Urothelium cell line (cell line): ENCODE results near the gene ARHGAP22.
A peak's percentile ranks its signal among the peaks of the same experiment; 100 is the strongest.

Source experiments
- DNase-seq: peaks from one replicate; pipeline ENCODE4 v3.0.0; 2011; ENCODE audit warnings: low spot score, mixed read lengths
- FAIRE-seq: peaks from 2 replicates; lab custom pipeline; 2011; peaks lifted over from hg19 to GRCh38; lab: Jason Lieb, UNC

ARHGAP22 gene

DNA sequence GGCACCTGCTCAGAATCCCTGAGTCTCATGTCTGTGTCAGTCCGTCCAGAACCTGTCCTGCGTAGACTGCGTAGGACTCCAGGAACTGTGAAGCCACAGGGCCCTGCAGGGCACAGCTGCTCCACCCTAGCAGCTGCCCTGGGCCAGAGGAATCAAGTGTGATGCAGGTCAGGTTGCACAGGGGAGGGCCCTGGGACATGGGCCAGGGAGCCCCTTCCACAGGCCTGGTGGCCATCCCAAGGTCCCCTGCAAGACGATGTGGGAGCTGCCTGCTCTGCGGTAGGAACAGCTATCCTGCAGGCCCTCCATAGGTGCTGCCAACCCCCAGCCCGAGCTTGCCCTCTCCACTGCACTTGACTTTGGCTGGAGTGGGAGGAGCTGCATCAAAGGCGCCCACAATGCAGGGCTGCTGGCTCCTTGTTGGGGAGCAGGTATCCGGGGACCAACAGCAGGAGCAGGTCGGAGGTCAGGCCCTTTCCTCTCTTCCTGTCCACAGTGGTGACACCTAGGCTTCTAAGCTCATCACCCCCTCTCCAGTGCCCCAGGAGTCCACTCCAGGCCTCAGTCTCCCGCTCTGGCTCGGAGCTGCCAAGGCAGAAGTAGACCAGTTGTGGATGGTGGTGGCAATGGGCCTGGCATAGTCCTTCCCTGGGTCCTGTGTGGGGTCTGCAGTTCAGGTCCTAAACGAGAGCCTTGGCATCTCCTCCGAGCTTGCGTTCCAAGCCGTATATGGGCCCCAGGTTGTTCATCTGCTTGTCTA, 149.3 kb downstream of the ARHGAP22 start:
- DNase-seq: no peak
- FAIRE-seq: no peak

DNA sequence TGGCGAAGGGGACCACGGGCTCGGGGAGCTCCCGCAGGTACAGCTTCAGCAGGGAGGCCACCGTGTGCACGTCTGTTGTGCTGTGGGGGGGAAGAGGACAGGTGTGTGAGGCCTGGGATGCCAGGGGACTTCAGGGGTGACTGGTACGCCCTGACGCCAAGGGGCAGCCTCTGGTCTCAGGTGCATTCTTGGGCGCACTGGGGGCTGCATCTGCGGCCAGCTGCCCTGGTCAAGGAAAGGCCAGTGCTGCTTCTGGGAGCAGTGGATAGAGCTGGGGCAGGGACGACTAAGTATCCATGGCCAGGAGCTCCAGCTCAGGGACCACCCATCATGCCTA, 149.8 kb downstream of the ARHGAP22 start:
- no peak for FAIRE-seq

DNA sequence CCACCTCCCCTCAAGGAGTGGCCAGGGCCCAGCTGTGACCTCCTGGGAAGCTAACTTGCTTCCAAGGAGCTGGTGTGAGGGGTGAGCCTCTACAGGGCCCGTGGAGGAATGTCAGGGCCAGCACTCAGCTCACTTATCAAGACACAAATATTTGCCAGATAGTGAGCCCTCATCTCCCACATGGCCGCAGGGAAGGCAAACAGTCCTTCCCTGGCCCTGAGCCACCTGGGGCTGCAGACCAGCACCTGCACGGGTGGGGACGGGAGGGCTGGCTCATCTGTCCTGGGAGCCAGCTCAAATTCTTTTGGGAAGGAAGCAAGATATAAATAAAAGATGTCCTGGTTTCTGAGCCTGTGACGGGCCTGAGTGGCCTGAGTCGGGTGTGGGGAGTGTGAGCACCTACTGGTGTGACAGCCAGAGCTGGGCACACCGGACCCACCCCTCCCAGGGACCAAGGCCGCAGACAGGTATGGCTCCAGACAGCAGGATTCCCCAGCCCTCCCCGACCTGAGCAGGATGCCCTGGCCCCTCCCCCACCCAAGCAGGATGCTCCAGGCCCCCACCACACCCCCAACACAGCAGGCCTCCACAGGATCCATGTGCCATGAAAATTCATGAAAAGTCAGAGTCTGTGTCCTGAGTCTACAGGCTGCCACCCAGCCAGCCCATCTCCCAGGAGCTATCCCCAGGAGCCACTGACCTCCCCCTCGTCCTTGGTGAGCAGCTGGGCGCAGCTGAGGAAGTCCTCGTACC, 150.4 kb downstream of the ARHGAP22 start:
- no peak for DNase-seq

More for the DNA sequence above, 149.8 kb downstream of the ARHGAP22 start:
- no peak for DNase-seq

DNA sequence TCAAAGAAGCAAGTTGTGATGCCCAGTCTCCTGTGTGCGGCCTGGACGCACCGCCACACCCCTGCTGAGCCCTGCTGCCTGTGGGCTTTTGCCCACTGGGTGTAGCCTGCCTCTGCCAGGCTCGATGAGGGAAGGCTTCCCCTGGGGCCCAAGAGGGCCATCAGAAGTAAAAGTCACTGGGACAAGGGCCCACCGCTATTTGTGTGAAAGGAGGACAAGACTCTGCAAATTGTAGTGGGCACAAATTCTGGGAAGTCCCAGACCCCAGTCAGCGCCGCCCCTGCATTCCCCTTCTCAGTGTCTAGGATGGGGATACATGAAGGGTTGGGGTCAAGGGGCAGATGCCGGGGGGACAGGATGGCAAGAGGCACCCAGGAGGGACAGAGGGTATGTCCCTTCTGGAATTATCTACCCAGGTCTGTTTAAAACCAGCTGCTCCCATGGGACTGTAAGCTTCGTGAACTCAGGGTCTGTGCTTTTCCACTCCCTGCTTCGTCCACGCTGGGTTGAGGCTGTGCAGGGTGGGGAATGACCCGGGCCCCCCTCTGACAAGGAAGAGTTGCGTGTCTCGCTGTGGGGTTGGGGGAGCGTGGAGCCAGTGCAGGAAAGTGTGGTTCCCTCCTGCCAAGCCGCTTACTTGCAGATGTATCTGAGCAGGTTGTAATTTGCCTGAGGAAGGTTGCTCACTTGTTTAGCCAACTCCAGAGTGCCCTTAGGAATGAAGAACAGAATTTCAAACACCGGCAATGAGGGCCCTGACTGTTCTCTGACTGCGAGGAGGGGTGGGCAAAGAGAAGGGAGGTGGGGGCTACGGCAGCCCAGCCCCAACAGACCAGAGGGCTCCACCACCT, 151.2 kb downstream of the ARHGAP22 start:
- FAIRE-seq (no peak), DNase-seq (no peak)

More for the DNA sequence above, 150.4 kb downstream of the ARHGAP22 start:
- FAIRE-seq: no peak

DNA sequence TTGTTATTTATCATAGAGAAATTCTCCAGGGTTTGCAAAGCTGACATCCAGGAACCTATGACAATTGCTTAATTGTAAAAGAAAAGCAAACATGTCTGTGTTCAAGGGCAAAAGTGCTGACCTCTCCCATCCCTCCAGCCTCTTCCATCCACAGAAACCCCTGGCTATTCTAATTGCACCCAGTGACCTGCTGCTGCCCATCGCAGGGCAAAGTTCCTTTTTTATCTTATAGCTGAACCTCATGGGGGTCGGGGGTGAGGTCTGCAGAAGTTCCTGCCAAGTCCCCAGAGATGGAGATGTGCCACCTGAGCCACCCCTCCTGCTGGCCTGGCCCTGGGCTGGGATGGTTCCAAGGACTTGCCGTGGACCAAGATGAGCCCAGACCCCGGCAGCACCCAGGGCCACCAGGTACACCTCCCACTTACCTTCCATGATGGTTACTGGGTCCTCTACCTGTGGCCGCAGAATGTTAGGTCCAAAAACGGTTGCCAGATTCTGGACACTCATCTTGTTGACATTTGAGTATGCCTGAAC, 151.9 kb downstream of the ARHGAP22 start:
- FAIRE-seq: no peak

DNA sequence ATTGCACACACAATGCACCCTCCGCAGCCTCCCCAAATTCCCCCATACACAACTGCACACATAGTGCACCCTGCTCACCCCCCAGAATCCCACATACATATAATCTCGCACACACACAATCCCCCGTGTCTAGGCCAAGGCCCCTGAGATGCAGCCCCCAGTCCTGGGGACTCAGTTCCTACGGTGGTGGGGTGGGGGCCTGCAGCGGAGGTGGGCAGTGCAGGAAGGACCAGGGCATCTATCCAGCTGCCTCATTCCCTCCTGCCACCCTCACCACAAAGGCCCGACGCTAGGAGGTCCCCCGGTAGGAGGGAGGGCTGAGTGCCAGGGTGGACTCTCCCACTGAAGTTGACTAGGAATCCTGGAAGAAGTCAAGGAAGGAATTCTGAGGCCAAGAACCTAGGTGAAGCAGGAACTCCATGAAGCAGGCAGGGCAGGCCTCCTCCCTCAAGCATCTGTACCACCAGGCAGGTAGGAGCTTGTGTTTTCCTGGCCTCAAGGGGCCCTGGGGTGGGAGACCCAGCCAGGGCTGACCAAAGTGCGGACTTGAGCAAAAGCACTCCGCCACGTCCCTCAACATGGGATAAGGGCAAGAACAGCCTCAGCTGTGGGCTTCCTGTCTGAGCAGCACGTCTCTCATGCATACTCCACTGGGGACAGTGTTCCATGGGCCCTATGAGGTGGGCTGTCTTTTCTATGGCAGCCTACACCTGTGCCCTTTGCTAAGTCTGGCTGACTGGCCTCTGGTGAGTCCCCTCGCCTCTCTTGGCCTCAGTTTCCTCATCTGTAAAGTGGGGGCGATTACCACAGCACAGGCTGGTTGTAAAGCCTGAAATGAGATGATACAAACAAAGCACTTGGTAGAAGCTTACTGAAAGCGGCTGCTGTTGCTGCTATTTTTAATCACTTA, 152.6 kb downstream of the ARHGAP22 start:
- FAIRE-seq (peak; percentile 59), DNase-seq (no peak)

More for the DNA sequence above, 151.9 kb downstream of the ARHGAP22 start:
- no peak for DNase-seq

DNA sequence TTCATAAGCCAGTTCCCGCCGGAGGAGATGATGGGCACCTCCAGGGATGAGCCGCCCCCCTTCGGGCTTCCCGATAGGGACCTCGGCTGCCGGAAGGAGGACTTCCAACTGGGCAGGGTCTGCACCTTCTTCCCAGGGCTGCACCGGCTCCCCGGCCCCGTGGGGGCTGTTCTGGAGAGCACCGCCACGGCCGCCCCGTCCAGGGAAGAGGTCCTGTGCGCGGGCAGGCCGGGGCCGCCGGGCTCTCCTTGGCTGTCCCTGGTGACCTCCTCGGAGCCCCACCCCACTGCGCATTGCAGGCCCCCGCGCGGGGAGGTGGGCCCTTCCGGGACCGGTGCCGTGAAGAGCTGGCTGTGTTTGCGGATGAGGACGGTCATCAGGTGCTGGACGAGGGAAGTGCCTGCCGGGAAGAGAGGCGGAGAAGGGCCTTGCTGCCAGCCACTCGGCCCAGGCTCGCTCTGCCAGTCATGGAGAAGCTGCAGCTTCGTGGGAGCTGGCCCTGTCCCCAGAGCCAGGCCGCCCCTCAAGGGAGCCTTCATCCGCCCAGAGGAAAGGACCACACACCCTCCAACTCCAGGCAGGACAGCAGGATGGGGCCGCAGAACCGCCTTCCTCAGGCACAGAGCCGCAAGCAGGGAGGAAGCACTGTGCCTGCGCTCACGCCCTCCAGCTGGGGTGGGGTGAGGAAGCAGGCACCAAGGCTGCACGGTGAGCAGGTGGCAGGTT, 154.0 kb downstream of the ARHGAP22 start:
- no peak for FAIRE-seq
- no peak for DNase-seq

DNA sequence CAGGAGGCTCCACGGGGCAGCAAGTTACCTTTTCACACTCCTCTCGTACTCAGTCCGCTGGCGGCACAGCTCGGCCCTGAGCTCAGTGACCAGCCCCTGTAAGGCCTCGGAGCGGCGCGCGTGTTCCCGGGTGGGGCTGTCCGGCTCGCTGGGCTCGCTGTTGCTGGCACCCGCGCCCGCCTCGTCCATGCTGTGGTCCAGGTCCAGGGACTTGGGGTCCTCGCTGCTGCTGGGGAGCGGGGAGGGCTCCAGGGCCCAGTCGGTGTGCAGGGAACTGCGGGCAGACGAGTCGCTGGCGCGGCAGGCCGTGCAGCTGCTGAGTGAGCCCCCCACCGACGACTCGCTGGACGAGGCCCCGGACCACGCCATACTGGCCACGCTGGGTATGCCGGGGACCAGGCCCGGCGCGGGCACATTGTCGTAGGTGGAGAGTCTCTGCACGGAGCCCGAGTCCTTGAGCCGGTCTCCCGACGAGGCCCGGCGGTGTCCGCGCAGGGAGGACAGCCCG, 154.6 kb downstream of the ARHGAP22 start:
- no peak for DNase-seq
- no peak for FAIRE-seq

DNA sequence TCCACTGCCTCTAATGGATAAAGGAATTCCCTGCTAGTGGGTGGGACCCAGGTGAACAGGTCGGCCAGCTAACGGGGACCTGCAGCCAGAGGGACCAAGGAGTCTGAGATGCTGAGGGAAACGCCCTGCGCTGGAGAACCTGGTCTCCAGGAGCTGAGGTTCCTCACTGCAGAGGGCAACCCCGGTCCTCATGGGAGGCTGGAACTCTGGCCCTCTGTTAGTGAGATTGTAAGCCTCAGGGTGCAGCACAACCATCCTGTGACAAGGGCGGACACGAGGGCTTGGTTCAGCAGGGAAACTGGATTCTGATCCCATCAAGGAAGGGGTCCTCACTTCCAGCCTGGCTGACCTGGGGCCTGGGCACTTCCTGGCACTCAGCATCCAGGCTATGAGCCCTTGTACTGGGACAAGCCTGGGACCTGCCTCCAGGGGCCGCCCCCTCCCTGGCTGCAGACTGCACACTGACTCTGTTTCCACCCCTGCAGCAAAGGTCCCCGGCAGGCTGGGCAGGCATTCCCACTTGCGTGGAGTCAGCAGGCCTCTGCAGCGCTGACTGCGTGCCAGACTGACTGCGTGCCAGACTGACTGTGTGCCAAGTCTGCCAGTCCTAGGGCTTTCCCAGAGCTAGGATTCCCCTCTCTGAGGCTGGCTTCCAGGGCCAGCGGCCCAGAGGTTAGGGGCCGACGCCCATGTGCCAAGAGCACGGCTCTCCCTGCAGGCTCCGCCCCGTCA, 155.2 kb downstream of the ARHGAP22 start:
- FAIRE-seq: no peak
- no peak for DNase-seq

DNA sequence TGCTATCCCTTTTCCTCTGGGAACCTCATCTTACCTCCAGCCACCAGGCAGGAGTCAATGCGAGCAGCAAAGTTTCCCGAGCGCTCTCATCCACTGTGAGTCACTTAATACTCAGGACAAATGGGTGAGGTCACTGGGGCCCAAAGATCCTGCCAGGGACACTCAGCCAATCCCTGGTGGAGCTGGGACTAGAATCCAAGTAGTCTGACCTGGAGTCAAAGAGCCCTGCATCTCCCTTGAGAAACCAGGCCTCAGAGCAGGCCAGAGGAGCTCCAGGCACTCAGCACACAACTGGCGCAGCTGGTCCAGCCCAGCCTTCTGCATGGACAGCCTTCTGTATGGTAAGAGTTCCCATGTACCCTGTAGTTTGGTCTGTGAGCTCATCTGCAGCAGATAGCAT, 156.1 kb downstream of the ARHGAP22 start:
- FAIRE-seq (no peak), DNase-seq (no peak)

DNA sequence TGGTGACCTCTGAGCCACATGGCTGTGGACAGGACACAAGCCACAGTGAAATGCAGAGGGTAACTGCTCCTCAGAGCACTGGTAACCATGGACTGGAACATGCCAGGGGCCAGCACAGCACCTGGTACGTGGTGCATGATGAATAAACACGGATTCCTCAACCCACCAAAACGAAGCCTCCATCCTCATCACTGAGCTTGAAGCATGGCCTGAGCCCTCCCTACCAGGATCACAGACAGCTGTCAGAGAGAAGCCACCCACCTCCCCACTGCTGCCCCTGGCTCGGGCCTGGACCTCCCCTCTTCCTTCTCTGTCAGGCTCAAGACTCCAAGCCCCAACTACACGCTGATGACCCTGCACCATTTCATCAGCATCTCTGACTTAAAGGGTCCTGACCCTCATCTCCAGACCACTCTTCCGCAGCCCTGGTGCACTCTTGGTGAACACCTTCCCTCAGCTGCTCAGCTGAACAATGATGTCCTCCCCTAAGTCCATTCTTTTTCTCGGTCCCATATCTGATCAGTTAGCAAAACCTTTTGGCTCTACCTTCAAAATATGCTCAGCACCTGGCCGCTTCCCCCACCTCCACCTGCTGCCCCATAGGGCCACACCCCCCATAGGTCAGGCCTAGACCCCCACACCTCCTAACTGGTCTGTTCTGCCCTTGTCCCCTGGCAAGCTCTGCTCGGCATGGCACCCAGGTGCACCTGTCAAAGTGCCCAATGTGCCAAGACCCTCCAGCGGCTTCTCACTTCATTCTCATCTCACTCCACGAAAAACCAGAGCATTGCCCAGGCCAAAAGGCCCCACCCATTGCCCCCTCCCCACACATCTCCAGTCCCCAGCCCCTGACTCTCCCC, 157.3 kb downstream of the ARHGAP22 start:
- DNase-seq (no peak), FAIRE-seq (no peak)

DNA sequence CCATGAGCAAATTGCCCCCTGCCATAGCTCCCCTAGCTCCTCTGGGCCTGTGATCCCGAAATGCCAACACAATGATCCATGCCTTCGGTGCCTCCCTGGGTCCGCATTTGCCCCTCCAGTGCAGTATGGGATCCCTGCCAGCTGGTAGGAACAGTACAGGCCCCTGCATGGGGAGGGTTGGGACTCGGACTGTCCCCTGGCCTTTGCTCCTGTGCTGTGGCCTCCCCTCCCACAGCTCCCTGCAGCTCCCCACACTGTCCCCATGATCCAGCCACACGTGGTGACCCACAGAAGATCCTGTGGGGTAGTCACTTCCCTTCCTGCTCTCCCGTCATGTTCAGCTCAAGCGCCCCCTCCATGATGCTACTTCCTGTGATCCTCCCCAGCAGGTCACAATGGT, 158.1 kb downstream of the ARHGAP22 start:
- no peak for FAIRE-seq
- DNase-seq: no peak

DNA sequence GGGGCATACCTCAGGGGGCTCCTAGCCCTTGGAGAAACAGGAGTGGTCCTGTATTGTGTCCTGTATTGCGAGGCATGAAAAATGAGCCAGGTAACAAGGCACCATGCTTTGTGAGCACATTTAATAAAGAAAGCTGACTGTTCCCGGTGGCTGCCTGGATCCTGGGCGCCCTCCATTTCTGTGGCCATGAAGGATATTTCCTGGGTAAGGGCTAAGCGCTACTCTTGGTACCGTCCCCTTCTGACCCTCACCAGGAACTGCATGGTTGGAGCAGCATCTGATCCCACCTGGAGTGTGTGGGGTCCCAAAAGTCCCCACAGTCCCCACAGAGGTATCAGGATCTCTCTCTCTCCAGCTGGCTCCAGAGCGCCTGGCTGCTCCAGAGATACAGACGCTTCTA, 158.9 kb downstream of the ARHGAP22 start:
- FAIRE-seq (no peak), DNase-seq (no peak)

DNA sequence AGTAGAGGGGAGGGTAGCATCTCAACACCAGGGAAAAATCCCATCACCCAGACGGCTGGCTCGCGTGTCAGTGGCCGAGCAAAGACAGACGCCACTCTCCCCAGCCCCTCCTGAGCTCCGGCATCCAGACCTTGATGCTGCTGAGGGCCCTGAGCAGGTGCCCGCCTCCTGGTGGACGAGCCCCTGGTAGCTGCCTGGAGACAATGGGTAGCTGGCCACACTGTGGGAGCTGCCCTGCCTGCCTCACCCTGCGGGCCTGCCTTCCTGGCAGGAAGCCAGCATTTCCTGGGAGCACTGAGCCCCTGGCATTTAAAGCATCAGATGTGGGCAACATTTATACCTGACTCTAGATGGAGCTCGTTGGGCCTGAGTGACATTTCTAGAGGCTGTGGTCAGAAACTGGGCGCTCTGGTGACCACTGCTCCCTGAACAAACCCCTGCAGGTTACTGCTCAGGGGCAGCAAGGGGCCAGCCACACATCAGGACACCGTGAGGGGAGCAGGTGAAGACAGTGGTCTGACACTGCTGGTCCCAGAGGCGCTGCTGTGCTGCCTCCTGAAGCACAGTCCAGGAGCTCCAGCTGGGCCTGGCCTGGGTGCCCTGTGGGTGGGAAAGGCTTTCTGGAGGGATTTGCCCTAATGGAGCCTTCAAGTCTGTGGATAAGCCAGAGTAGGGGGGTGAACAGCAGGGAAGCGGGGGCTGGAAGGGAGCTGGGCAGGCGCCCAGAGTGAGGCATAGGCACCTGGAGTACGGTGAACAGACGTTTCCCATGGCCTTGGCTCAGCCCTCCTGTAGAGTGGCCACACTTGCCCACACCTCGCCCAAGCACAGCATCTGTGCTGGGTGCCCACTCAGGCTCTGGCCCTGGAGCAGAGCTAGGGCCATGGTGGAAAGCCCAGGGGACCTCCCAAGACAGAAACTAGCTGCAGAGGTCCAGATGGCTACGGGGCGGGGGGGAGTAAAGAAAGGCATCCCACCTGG, 159.7 kb downstream of the ARHGAP22 start:
- FAIRE-seq: no peak
- DNase-seq: peak; percentile 68

DNA sequence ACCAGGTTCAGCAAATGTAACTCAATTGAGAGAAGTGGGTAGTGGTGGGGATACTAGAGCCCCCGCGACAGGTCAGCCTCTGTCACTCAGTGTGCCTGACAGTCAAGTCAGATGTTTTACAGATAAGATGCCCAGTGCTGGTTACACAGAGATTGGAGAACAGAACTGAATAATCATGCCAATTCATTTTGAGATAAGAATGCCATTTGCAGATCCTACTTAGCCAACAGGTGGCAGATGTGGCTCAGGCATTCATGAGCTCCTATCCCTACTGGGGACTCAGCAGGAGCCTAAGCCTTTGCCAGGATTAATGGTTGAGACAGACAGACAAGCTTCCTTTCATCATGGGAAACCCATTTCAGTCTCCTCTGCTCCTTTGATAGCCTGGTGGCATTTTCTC, 160.6 kb downstream of the ARHGAP22 start:
- no peak for FAIRE-seq

DNA sequence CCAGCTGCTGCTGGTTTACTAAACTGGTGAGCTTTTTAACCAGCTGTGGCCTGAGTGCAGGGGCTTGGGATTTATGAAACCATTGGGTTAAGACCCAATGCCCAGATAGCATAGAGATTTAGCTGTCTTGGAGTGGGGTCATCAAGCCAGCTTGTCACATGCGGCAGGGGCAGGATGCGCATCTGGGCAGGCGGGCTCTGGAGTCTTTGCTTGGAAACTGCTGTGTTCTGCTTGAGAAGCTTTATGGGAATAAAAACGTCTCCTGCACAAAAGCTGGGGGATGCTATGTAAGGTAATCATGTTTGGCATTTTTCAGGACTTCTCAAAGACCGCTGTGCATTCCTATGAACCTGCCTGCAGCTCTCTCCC, 162.1 kb downstream of the ARHGAP22 start:
- no peak for DNase-seq
- no peak for FAIRE-seq

More for the DNA sequence above, 160.6 kb downstream of the ARHGAP22 start:
- no peak for DNase-seq
